NOMO-1 (cell line): ENCODE data around the gene GDF10.

Experiments used
- DNase-seq, 2 experiments: peaks; one replicate each; lab custom pipeline; 2025; ENCODE audit not compliant: unreplicated experiment in 2 of 2; lab: John Stamatoyannopoulos, UW

The GDF10 gene

DNA sequence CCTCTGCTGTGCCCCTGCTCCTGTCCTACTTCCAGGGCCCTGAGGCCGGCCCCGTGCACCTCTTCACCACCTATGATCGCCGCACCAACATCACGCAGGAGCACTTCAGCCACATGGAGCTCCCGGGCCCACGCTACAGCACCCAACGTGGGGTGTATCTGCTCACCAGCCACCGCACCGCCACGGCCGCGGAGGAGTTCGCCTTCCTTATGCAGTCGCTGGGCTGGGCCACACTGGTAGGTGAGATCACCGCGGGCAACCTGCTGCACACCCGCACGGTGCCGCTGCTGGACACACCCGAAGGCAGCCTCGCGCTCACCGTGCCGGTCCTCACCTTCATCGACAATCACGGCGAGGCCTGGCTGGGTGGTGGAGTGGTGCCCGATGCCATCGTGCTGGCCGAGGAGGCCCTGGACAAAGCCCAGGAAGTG, 50.0 kb downstream of the GDF10 start:
- no peak for DNase-seq

DNA sequence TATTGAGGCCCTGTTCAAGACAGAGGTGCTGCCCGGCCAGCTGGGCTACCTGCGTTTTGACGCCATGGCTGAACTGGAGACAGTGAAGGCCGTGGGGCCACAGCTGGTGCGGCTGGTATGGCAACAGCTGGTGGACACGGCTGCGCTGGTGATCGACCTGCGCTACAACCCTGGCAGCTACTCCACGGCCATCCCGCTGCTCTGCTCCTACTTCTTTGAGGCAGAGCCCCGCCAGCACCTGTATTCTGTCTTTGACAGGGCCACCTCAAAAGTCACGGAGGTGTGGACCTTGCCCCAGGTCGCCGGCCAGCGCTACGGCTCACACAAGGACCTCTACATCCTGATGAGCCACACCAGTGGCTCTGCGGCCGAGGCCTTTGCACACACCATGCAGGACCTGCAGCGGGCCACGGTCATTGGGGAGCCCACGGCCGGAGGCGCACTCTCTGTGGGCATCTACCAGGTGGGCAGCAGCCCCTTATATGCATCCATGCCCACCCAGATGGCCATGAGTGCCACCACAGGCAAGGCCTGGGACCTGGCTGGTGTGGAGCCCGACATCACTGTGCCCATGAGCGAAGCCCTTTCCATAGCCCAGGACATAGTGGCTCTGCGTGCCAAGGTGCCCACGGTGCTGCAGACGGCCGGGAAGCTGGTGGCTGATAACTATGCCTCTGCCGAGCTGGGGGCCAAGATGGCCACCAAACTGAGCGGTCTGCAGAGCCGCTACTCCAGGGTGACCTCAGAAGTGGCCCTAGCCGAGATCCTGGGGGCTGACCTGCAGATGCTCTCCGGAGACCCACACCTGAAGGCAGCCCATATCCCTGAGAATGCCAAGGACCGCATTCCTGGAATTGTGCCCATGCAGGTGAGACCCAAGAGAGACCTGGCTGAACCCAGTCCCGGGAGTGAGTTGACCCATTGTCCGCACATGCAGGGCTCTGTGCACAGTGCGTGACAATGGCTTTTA, 51.0 kb downstream of the GDF10 start:
- DNase-seq, result no peak

DNA sequence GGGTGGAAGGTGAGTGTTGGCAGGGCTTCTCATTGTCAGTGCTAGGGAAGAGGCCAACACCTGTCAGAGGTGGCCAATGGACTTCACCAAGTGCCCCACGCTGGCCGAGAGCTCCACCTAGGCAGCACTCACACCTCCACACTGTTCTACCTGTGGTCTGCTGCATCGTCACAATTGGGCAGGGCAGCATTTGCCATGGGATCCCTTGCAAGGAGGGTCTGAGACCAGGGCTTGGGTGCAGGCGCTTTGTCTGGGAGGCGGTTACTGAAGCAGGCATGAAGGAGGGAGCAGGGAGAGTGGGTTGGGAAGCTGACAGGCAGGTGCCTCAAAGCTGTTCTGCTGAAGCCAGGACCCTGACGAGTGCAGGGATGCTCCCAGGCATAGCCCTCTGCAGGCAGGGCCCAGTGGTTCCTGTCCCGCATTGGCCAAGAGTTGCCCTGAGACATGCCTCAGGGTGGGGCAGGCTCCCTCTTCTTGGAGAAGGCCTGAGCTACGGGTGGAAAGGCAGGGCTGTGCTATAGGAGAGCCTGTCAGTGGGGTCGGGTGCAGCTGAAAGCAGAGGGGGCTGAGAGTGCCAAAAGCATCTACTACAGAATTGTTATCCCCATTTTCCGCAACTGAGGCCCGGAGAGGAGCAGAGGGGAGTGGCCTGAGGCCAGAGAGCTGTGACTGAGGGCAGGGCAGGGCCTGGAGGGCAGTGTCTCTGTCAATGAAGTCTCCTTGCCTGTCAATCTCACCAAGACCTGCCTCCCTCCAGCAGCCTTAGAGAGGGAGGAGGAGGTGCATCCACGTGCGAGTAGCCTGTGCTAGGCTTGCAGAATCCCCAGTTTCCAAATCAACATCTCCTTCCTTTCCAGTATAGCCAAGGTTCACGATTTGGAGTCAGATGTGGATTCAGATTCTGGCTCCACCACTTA, 52.2 kb downstream of the GDF10 start:
- DNase-seq, result no peak

DNA sequence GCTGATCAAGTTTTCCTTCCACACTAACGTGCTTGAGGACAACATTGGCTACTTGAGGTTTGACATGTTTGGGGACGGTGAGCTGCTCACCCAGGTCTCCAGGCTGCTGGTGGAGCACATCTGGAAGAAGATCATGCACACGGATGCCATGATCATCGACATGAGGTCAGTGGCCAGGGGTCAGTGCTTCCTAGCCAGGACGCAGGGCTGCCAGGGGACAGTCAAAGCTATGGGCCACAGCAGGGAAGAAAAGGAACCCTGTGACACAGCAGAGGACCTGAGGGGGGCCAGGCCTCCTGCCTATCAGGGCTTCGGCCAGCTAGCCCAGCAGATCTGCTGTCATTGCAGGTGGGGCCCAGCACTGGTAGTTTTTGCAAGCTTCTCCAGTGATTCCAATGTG, 53.4 kb downstream of the GDF10 start:
- DNase-seq, result no peak

DNA sequence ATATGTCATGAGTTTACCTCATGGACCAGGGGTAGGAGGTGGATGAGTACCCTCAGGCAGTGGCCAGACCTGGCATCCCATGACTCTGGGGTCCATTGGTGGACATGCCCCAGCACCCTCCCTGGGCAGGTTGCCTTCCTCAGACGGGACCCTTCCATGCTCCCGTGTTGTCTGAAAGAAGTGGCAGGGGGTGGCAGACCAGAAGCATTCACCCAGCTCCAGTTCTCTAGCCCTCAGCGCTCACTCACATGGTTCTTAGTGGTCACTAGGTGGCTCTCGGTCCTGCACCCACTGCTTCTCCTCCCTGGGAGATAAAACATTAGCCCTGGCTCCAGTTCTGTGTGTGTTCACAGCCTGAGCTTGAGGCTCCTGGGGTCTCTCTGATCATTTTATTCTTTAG, 54.2 kb downstream of the GDF10 start:
- DNase-seq, result no peak

DNA sequence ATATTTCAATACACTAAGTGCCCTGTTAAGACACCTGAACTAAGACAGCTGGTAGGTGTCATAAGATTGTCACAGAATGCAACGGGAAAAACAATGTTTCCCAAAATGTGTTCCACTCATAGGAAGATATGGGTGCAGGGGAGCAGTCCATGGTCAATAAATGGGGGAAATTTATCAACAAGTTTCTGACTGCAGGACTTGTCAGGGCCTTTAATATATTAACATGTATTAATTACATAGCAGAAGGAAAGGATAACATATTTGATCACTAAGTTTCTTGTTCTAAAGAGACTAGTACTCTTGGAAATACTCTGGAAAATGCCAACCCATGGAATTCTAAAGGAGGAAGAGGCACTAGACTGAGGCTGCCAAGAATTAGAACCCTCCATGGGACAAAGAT, 54.9 kb downstream of the GDF10 start:
- DNase-seq, result no peak

DNA sequence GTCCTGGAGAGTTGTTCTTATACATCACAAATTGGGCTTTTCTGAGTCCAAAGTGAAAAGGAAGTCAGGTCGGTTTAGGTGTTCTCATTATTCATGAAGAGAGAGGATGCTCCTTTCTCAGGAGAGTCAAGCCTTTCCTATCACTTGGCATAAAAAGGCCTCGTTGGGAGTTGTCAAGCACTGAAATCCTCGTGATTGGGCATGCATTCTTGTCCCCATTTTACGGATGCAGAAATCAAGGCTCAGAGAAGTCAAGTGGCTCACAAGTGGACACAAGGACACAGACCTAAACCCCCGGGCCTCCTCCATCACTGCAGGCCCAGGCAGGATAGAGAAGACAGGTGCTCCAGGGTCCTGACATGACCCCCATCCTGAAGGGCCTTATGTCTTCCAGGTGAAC, 56.7 kb downstream of the GDF10 start:
- DNase-seq, result no peak

DNA sequence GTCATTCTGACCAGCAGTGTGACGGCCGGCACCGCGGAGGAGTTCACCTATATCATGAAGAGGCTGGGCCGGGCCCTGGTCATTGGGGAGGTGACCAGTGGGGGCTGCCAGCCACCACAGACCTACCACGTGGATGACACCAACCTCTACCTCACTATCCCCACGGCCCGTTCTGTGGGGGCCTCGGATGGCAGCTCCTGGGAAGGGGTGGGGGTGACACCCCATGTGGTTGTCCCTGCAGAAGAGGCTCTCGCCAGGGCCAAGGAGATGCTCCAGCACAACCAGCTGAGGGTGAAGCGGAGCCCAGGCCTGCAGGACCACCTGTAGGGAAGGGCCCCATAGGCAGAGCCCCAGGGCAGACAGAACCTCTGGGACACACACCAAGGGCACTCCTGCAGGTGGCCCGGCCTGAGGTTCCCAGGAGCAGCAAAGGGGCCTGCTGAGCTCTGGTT, 57.2 kb downstream of the GDF10 start:
- DNase-seq, result no peak

DNA sequence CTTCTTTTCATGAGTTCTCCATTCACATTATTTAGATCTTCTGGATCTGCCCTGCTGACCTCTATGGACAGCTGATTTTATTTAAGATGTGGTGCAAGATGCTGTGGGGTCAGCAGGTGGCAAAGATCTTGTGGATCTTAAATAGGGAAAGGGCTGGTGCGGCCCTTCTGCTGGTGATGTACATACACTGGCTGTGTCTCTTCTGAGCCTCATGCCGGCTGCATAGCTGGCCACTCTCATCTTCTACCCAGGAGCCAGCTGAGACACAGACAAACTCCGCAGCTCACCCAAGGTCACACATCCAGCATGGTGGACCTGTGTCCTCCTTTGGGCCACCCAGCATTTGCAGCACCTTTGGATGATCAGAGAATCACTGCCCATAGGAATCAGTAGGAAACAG, 57.9 kb downstream of the GDF10 start:
- DNase-seq, result no peak

DNA sequence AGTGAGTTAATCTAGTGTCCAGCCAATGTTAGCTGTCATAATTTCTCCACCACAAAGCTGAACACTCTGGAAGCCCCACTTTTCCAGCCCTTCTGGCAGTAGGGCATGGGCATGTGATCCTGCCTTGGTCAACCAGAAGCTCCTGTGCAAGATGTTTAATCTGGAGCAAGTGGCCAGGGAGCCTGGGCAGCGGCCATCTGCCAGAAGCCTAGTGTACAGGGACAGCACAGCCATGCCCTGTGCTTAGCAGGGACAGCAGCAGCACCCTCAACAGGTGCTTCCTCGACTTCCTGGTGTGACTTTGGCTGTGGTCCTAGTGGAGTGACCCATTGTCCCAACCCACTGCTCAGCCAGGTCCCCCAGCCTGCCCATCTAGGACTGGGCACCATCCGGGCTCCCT, 58.5 kb downstream of the GDF10 start:
- DNase-seq, result no peak

DNA sequence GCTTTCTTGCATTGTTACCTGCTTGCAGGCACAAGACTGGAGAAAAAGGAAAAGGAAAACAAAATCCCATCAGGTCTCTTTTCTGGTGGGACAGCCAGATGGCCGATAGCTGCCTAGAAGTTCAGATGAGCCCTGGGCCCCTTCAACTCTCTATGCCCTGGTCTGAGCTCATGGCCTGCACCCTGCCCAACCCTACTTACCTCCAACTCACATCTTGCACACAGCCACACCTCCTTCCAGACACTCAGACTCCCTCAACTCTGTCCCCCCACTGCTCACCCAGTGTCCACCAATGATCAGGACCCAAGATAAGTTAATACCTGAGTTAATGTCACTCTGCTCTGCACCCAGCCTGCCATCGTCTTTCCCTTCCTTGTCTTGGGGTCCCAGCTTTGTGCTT, 59.1 kb downstream of the GDF10 start:
- DNase-seq, result no peak

DNA sequence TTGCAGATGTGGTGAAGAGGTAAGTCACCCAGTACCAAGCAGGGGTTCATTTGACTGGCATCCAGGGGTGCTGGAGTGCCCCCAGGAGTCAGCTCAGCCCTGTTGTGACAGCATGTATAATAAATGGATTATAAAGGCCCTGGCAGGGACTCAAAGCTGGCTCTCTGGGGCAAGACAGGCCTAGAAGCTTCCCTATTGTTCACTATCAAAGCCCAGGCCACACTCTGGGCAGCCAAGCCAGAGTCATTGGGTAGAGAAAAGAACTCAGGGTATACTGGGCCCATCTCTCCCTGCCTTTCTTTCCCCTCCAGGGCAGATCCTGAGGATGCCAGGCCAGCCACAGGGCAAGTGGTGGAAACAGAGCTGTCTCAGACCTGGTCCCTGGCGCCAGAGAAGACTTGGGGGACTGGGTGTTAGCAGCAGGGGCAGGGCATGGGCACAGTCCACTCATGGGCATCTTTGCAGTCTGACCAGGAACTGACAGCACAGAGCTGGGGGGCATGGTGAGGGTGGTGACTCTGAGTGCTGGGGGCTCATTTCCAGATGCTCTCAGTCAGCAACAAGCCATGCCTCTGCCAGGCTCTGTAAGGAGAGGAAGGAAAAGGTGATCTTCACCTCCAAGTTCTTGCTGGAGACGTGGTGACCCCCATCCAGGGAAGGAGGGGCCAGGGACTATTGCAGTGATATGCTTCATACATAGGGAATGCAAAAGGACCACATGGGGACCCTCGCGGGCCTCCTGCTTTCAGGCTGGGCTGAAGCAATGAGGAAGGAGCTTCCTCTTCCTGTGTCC, 59.8 kb downstream of the GDF10 start:
- DNase-seq, result no peak

DNA sequence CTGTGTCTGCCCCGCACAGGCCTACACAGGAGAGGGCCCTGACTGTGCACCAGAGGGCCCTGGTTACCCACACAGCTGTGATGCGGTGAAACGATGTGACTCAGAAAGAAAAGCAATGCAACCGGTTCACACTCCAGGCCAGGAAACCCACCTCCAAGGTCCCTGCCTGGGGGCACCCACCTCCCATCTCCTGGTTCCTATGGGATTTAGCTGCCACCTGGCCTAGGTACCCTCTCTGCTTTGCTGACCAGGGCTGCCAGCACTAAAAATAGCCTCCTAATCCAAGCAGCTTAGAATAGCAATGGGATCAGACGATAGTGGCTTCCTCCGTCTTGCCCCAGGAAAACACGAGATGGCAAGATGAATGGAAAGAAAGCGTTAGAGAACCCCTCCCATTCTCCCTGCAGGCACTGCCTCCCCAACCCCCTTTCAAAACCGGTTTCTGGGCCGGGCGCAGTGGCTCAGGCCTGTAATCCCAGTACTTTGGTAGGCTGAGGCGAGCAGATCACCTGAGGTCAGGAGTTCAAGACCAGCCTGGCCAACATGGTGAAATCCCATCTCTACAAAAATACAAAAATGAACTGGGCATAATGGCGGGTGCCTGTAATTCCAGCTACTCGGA, 60.5 kb downstream of the GDF10 start:
- no peak for DNase-seq

DNA sequence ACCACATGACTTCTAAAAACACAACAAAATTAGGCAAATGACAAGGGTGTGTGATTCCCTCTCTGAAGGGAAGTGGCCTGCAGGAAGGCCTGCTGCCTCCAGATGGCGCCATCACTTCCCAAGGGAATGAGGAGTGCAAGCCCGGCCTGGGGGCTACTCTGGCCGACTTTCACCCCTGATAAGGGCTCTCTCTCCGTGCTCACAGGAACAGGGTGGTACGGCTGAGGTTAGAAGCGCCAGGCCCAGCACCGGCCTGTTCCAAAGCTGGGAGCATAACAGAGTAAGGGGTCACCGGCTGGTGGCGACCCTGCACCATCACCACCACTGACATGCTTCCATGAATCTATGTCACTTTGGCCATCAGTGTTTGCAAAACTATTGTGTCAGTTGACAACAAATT, 61.3 kb downstream of the GDF10 start:
- peak in 1 of 2 experiments; percentile 3 for DNase-seq

DNA sequence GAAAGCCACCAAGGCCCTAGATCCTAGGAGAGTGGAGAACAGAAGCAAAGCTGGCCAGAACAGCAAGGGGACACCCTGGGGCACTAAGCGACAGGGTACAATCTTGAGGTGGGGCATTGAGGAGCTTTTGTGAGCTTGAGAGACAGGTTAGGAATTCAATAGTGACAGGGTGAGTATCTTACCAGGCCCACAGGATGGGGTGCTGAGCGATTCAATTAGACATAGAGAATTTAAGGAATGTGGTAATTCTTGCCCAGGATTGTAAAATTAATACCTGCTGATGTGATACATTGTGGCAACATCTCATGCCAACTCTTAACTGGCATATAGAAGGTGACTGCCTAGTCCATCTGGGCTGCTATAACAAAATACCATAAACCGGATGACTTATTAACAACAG, 62.2 kb downstream of the GDF10 start:
- no peak for DNase-seq
